NCI-H1048 (cell line): ENCODE results near the gene PCDHGB6.
"Not testable (repeated sequence)": the region's sequence is repeated elsewhere in the genome, so short reads cannot be mapped to it uniquely, and the experiment has no call there.

Experiments
- DNase-seq: peaks from one replicate; lab custom pipeline; 2025; lab: John Stamatoyannopoulos, UW

PCDHGB6 gene

GRCh38 chr5:141419074-141419880 is 11.5 kb downstream of the PCDHGB6 start:
- DNase-seq = no peak

GRCh38 chr5:141420855-141421488 is 13.2 kb downstream of the PCDHGB6 start, which contains the start of gene PCDHGA11:
Gene PCDHGA11 (plus strand): TSS chr5:141421051. CDS start chr5:141421228, 177 bp downstream.
- DNase-seq = no peak

GRCh38 chr5:141421489-141421855 is 13.7 kb downstream of the PCDHGB6 start:
- no peak for DNase-seq

GRCh38 chr5:141422742-141423291 is 15.0 kb downstream of the PCDHGB6 start:
- no peak for DNase-seq

GRCh38 chr5:141427783-141428426 is 20.1 kb downstream of the PCDHGB6 start:
- no peak for DNase-seq

- DNase-seq = no peak
These were observed 22.7 kb downstream of the PCDHGB6 start, which contains the start of gene PCDHGA12 for GRCh38 chr5:141430332-141431113. Gene PCDHGA12 (plus strand): TSS chr5:141430507. CDS start chr5:141430760, 253 bp downstream.

- no peak for DNase-seq
These were observed 23.5 kb downstream of the PCDHGB6 start for GRCh38 chr5:141431286-141431685.

- not testable (repeated sequence) for DNase-seq
These were observed 24.5 kb downstream of the PCDHGB6 start for GRCh38 chr5:141432308-141432707.

GRCh38 chr5:141432726-141433125 is 24.9 kb downstream of the PCDHGB6 start:
- not testable (repeated sequence) for DNase-seq

- no peak for DNase-seq
These were observed 26.2 kb downstream of the PCDHGB6 start for GRCh38 chr5:141434006-141434405.

GRCh38 chr5:141437221-141437620 is 29.4 kb downstream of the PCDHGB6 start:
- DNase-seq = no peak

- DNase-seq = peak; percentile 49
These were observed 31.8 kb downstream of the PCDHGB6 start for GRCh38 chr5:141439411-141440141.

GRCh38 chr5:141440341-141440740 is 32.5 kb downstream of the PCDHGB6 start:
- DNase-seq = no peak

GRCh38 chr5:141441571-141442170 is 33.9 kb downstream of the PCDHGB6 start:
- DNase-seq = no peak
